Epithelial cell of esophagus (primary cell): ENCODE data around the gene ZNF622.

Source experiments
- DNase-seq: peaks from one replicate; pipeline ENCODE4 v3.0.0; 2010; ENCODE audit warnings: low read depth
- H3K4me3 ChIP-seq: 2 replicates; pipeline ENCODE4 v1.5.1; 2011; ENCODE audit warnings: mild to moderate bottlenecking, low read length, control low read depth
- TF ChIP-seq, protein P1 (sequence below): IDR thresholded peaks from 2 replicates; pipeline ENCODE4 v1.5.1; 2011; ENCODE audit warnings: low read depth, mild to moderate bottlenecking, low read length, control low read depth, inconsistent platforms; ENCODE audit not compliant: insufficient read depth; ENCODE audit errors: missing control alignments

The ZNF622 gene

DNA sequence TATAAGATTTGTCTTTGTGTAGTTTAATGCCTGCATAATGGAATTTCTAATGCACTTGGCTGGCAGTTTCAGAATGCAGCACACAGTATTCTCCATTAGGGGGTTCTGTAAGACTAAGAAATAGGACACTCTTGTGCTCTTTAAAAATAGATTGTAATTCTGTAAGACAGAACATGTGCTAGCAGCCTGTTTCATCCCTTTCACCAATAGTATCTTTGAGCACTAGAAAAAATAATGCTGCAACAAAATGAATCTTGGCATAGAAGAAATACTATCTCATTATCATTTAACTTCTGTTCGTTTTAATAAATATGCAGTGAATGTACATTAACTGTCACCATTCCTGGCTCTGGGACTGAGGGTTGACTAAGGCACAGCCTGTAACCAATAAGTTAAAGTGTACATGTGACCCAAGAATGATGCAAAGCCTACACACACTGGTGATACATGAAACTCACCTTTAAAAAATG is 23.8 kb upstream of the ZNF622 start:
- DNase-seq, result peak; percentile 62
- no peak overlapping the region for H3K4me3 ChIP-seq
- TF ChIP-seq, protein P1, sequence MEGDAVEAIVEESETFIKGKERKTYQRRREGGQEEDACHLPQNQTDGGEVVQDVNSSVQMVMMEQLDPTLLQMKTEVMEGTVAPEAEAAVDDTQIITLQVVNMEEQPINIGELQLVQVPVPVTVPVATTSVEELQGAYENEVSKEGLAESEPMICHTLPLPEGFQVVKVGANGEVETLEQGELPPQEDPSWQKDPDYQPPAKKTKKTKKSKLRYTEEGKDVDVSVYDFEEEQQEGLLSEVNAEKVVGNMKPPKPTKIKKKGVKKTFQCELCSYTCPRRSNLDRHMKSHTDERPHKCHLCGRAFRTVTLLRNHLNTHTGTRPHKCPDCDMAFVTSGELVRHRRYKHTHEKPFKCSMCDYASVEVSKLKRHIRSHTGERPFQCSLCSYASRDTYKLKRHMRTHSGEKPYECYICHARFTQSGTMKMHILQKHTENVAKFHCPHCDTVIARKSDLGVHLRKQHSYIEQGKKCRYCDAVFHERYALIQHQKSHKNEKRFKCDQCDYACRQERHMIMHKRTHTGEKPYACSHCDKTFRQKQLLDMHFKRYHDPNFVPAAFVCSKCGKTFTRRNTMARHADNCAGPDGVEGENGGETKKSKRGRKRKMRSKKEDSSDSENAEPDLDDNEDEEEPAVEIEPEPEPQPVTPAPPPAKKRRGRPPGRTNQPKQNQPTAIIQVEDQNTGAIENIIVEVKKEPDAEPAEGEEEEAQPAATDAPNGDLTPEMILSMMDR, result peak; percentile 77

DNA sequence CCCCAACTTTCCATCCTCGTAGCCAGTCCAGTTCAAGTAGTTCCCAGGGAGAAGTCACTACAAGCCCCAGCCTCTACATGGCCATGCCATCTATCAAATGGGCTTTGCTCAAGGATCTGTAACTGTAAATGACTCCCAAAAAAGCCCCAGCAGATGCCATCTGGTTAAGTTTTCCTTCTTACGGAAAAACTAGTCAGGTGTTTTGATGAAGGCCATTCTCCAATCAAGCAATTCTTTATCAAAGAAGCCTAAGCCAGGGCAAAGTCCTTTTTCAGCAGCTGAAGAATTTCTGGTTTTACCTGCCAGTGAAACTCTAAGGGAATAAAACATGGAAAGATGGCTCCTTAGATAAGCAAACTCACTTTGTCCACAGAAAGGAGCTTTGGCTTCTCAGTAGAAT is 21.9 kb upstream of the ZNF622 start:
- no peak for DNase-seq
- no peak overlapping the region for H3K4me3 ChIP-seq
- TF ChIP-seq, protein P1, result no peak

DNA sequence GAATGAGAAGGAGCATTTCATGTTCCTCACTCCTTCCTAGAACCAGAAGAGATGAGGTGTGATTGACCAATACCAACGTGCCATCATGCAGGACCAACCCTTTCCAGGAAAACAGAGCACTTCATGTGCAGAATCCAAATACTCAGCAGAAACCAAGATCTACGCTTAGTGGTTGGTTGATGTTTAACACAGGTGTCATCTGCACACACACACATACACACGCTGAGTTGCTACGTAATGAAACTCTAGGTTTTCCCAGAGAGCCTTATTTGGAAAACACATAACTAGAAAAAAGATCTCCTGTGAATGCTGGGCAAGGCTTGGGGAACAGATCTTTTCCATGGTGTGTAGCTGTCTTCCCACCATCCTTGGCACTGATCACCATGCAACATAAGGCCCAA is 21.1 kb upstream of the ZNF622 start:
- H3K4me3 ChIP-seq, result no peak overlapping the region
- TF ChIP-seq, protein P1, result no peak
- no peak for DNase-seq

DNA sequence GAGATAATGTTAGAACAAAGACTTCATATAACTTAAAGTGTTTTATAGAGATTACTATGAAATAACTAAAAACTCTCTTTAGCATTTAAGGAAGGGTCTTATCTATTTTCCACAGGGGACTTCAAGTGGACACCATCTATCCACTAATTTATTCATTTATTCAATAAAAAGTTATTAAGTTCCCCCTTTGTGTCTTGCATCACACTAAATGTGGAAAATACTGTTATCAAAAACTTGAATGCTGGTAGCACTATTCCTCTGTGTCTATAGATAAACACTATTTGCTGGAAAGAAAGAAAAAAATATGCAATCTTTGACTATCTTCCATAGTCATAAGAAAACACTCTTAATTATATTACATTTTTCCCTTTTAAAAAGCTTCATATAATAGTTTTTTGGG is 20.1 kb upstream of the ZNF622 start:
- DNase-seq, result no peak
- no peak overlapping the region for H3K4me3 ChIP-seq
- TF ChIP-seq, protein P1, result no peak

DNA sequence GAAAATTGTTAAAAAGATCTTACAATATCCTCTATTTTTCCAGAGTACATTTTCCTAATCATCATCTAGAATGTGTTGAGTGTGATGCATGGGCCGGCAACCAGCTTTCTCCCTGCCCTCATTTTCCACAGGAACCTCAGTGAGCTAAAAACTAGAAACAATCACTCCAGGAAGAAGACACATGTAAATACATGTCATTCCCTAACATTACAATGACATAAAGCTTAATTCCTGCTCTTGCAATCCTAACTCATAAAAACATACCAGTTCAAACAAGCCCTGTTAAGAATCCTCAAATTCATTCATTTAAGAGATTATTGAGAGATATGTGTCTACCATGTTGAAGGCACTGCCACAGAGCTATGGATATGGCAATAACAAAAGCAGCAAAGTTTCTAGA is 18.5 kb upstream of the ZNF622 start:
- TF ChIP-seq, protein P1, result no peak
- H3K4me3 ChIP-seq, result no peak overlapping the region
- DNase-seq, result peak; percentile 71

DNA sequence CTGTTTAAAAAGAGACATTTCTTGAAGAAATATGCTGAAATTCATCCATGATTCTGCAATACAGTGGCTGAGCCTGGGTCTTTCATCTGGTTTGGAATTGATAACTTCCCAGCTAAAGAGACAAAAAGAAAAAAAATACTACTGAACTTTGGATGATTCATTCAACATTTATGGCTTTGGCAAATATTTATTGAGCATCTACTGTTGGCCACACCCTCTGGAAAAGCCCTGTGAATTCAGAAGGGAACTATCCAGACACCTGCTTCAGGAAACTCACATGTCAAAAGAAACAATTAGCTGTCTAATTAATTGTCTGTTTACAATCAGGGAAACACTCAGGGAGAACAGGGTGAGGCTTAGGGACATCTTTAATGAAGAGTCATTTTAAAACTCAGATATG is 17.8 kb upstream of the ZNF622 start:
- no peak overlapping the region for H3K4me3 ChIP-seq
- DNase-seq, result peak; percentile 25
- TF ChIP-seq, protein P1, result no peak

DNA sequence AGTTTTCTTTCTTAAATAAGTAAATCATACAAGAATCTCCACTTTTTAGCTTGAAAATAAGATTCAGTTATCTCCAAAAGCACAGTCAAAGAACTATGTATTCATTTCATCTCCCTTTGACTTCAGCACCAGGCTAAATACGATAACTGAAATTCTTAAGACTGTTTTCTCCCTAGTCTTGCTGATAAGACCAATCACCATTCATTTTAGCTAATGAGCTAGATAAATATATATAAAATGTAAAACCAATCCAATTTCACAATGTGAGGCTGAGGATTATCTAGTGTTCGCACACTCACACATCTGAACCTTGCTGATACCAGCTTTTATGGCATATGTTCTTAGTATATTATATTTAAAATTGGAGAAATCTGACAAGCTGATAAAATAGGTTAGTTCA is 17.3 kb upstream of the ZNF622 start:
- TF ChIP-seq, protein P1, result no peak
- DNase-seq, result no peak
- H3K4me3 ChIP-seq, result no peak overlapping the region
